ENCODE measurements around the gene LRRC17. TPM values are rescaled to one million over a fixed set of nuclear protein-coding genes. Genes with fewer than 3 reads are reported as not detected.

LRRC17 gene
- polyA plus RNA-seq, 1 donor from 2014 or later = 6.7 TPM

DNA sequence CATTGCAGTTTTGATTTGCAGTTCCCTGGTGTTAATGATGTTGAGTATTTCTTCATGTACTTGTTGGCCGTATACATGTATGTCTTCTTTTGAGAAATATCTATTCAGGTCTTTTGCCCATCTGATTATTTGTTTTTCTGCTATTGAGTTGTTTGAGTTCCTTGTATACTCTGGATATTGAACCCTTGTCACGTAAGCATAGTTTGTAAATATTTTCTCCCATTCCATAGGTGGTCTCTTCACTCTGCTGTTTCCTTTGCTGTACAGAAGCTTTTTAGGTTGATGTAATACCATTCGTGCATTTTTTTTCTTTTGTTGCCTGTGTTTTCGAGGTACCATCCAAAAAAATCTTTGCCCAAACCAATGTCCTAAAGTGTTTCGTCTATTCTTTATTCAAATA is 43.6 kb upstream of the LRRC17 start:
- no peaks in the 10 kb centered on the region for H4K20me1 ChIP-seq (ENCODE audit: insufficient read depth)

DNA sequence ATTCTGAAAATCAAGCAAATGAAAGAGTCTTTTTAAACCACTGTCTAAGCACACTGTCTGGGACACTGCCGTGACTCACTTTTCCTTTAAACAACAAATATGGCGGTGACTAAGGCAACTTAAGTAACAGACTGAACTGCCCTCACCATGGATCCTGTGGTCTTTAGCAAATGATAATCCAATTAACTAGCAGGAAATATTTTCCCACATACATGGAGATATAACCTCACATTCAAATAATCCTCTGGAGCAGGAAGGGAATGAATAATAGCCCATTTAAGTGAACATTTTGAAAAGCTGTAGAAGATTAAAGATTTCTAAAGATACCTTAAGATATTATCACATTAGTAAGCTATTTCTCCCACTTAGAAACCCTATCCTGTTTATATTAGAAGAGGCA is 40.3 kb upstream of the LRRC17 start:
- TF ChIP-seq EP300 (conservative IDR thresholded peaks at IDR 0.05; ENCODE audit: poor library complexity, severe bottlenecking) (no peak), POLR2AphosphoS5 (IDR thresholded peaks at IDR 0.05) (no peak), EZH2 (IDR thresholded peaks at IDR 0.05; ENCODE audit: borderline replicate concordance, insufficient read depth, low read length, poor library complexity, severe bottlenecking) (no peak), MXI1 (conservative IDR thresholded peaks at IDR 0.05; ENCODE audit: poor library complexity, severe bottlenecking) (no peak), TAF1 (IDR thresholded peaks at IDR 0.05; ENCODE audit: low read depth) (no peak), SMC3 (conservative IDR thresholded peaks at IDR 0.05; ENCODE audit: poor library complexity) (no peak), RAD21 (conservative IDR thresholded peaks at IDR 0.05) (no peak)
- TF ChIP-seq, protein P1, sequence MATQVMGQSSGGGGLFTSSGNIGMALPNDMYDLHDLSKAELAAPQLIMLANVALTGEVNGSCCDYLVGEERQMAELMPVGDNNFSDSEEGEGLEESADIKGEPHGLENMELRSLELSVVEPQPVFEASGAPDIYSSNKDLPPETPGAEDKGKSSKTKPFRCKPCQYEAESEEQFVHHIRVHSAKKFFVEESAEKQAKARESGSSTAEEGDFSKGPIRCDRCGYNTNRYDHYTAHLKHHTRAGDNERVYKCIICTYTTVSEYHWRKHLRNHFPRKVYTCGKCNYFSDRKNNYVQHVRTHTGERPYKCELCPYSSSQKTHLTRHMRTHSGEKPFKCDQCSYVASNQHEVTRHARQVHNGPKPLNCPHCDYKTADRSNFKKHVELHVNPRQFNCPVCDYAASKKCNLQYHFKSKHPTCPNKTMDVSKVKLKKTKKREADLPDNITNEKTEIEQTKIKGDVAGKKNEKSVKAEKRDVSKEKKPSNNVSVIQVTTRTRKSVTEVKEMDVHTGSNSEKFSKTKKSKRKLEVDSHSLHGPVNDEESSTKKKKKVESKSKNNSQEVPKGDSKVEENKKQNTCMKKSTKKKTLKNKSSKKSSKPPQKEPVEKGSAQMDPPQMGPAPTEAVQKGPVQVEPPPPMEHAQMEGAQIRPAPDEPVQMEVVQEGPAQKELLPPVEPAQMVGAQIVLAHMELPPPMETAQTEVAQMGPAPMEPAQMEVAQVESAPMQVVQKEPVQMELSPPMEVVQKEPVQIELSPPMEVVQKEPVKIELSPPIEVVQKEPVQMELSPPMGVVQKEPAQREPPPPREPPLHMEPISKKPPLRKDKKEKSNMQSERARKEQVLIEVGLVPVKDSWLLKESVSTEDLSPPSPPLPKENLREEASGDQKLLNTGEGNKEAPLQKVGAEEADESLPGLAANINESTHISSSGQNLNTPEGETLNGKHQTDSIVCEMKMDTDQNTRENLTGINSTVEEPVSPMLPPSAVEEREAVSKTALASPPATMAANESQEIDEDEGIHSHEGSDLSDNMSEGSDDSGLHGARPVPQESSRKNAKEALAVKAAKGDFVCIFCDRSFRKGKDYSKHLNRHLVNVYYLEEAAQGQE (IDR thresholded peaks at IDR 0.05; ENCODE audit: borderline replicate concordance) = no peak
- TF ChIP-seq, protein P2, sequence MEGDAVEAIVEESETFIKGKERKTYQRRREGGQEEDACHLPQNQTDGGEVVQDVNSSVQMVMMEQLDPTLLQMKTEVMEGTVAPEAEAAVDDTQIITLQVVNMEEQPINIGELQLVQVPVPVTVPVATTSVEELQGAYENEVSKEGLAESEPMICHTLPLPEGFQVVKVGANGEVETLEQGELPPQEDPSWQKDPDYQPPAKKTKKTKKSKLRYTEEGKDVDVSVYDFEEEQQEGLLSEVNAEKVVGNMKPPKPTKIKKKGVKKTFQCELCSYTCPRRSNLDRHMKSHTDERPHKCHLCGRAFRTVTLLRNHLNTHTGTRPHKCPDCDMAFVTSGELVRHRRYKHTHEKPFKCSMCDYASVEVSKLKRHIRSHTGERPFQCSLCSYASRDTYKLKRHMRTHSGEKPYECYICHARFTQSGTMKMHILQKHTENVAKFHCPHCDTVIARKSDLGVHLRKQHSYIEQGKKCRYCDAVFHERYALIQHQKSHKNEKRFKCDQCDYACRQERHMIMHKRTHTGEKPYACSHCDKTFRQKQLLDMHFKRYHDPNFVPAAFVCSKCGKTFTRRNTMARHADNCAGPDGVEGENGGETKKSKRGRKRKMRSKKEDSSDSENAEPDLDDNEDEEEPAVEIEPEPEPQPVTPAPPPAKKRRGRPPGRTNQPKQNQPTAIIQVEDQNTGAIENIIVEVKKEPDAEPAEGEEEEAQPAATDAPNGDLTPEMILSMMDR (IDR thresholded peaks at IDR 0.05; ENCODE audit: poor library complexity, severe bottlenecking) = no peak
- H3K27me3 ChIP-seq (ENCODE audit: insufficient read depth, low read depth, low read length) = no peaks in the 10 kb centered on the region
- H3K9ac ChIP-seq (ENCODE audit: low read length) = no peak overlapping the region
- no peaks in the 10 kb centered on the region for H4K20me1 ChIP-seq (ENCODE audit: insufficient read depth)
- no peaks in the 10 kb centered on the region for H3K9me3 ChIP-seq (ENCODE audit: low read length)
- no peaks in the 10 kb centered on the region for H3K79me2 ChIP-seq (replicated peaks; ENCODE audit: insufficient read depth, low read length)
- no peak overlapping the region for H3K4me2 ChIP-seq (ENCODE audit: low read length)
- H3F3A ChIP-seq (ENCODE audit: insufficient read depth, low read length, poor library complexity, severe bottlenecking) = no peaks in the 10 kb centered on the region
- no peaks in the 10 kb centered on the region for H3K36me3 ChIP-seq (ENCODE audit: insufficient read depth, low read length)
- no peak overlapping the region for H2AFZ ChIP-seq (ENCODE audit: low read depth, low read length)
- H3K9me2 ChIP-seq (ENCODE audit: insufficient read depth, low read length) = no peaks in the 10 kb centered on the region
- H3K27ac ChIP-seq (ENCODE audit: low read length) = no peak overlapping the region
- no peak overlapping the region for H3K4me3 ChIP-seq (ENCODE audit: low read length)

More for the DNA sequence above, 43.6 kb upstream of the LRRC17 start:
- Histone ChIP-seq H3F3A (ENCODE audit: insufficient read depth, low read length, poor library complexity, severe bottlenecking) (no peaks in the 10 kb centered on the region), H3K27ac (ENCODE audit: low read length) (no peak overlapping the region), H3K9me2 (ENCODE audit: insufficient read depth, low read length) (no peaks in the 10 kb centered on the region), H3K4me2 (ENCODE audit: low read length) (no peak overlapping the region), H3K27me3 (ENCODE audit: insufficient read depth, low read depth, low read length) (no peaks in the 10 kb centered on the region), H3K9ac (ENCODE audit: low read length) (no peak overlapping the region), H3K4me3 (ENCODE audit: low read length) (no peak overlapping the region), H3K36me3 (ENCODE audit: insufficient read depth, low read length) (no peaks in the 10 kb centered on the region), H3K79me2 (replicated peaks; ENCODE audit: insufficient read depth, low read length) (no peaks in the 10 kb centered on the region), H2AFZ (ENCODE audit: low read depth, low read length) (no peak overlapping the region), H3K9me3 (ENCODE audit: low read length) (no peaks in the 10 kb centered on the region)
- TF ChIP-seq, protein P1 (IDR thresholded peaks at IDR 0.05; ENCODE audit: borderline replicate concordance) = no peak
- TF ChIP-seq RAD21 (conservative IDR thresholded peaks at IDR 0.05) (no peak), SMC3 (conservative IDR thresholded peaks at IDR 0.05; ENCODE audit: poor library complexity) (no peak), TAF1 (IDR thresholded peaks at IDR 0.05; ENCODE audit: low read depth) (no peak), MXI1 (conservative IDR thresholded peaks at IDR 0.05; ENCODE audit: poor library complexity, severe bottlenecking) (no peak), POLR2AphosphoS5 (IDR thresholded peaks at IDR 0.05) (no peak), EP300 (conservative IDR thresholded peaks at IDR 0.05; ENCODE audit: poor library complexity, severe bottlenecking) (no peak), EZH2 (IDR thresholded peaks at IDR 0.05; ENCODE audit: borderline replicate concordance, insufficient read depth, low read length, poor library complexity, severe bottlenecking) (no peak)
- TF ChIP-seq, protein P2 (IDR thresholded peaks at IDR 0.05; ENCODE audit: poor library complexity, severe bottlenecking) = no peak

Data from neural cell (in vitro differentiated cells).